ENCODE results near the gene ANKRD10.

GRCh38 chr13:110868720-110869119, 46.1 kb downstream of the ANKRD10 start:
- no peak for TF ChIP-seq CTCF (IDR thresholded peaks at IDR 0.05)
- no peak for TF ChIP-seq POLR2A (IDR thresholded peaks at IDR 0.05; ENCODE audit: low read depth)
